Measurements from ENCODE around the gene CPA5.

GRCh38 chr7:130405003-130405402 is 60.4 kb downstream of the CPA5 start:
- TF ChIP-seq CTCF (IDR thresholded peaks at IDR 0.05) (no peak), POLR2A (IDR thresholded peaks at IDR 0.05) (no peak)

All from testis (tissue), 2 donors.